ENCODE data around the gene COL15A1.
A peak's percentile ranks its signal among the peaks of the same experiment; 100 is the strongest.

Gene COL15A1

DNA sequence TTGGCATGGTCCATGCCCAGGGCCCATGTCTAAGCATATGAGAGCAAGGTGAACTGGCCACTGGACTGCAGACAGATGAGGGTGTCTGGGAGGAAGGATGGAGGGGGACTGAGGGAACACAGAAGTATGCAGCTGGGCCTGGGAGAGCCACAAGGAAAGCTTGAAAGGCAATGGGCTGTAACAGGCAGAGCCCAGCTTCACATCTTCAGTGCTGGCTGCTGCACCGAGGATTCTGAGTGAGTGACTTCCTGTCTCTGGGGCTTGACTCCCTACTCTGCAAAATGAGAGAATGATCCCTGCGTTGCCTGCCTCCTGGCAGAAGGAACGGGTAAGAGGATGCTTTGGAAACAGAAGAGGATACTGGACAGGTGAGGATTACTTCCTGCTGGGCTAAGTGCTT lies 29.0 kb downstream of the COL15A1 start:
- DNase-seq (ENCODE audit: low read depth in 2 of 2), result no peak

DNA sequence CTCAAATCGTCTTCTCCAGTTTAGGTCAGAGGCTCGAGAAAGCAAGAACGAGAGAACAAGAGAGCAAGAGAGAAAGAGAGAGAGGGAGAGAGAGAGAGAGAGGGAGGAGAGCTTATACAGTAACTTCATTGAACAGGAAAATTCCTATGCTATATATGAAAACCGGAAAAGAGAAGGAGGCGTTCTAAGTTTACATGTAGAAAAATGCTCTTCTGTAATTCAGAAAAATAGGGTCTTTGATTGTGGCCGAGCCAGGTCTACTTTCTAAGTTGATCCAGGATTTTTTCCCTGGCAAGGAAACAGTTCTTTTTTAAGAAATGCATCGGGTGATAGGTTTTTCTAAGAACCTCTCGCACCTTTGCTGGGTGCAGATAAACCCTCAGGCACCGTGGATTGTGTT lies 29.5 kb downstream of the COL15A1 start:
- no peak for DNase-seq (ENCODE audit: low read depth in 2 of 2)

DNA sequence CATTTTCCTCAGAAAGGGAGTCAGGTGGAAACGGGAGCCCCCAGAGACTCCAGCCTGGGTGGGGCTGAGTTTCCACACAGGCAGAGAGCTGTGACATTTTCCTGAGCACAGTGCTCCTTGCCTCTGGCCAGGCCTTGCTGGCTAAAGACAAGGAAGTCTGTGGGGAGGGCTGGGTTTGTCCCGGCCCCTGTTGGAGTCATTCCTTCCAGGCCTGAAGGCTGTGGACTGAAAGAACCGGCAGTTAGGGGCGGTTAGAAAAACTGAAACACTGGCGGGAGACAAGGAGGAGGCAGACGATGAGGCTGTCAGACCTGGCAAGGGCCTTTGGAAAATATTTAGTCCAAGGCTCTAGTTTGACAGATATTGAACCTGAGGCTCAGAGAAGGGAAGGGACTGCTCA lies 29.9 kb downstream of the COL15A1 start:
- no peak for DNase-seq (ENCODE audit: low read depth in 2 of 2)

DNA sequence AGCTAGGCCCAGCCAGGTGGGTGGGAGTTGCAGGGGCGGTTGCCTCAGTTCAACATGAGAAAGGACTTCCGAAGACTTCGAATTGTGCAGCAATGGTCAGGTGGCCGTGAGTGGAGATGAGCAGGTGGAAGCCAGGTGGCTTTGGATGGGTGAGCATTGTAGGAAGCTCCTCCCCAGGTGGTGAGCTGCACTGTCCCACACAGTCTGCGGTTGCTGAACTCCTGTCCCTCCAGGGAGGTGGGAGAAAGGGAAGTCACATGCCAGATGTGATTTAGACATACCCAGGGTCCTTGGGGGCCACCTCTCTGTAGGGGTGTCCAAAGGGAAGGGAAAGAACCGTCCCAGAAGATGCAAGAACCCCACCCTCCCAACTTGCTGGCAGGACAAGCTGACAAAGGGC lies 30.4 kb downstream of the COL15A1 start:
- no peak for DNase-seq (ENCODE audit: low read depth in 2 of 2)

DNA sequence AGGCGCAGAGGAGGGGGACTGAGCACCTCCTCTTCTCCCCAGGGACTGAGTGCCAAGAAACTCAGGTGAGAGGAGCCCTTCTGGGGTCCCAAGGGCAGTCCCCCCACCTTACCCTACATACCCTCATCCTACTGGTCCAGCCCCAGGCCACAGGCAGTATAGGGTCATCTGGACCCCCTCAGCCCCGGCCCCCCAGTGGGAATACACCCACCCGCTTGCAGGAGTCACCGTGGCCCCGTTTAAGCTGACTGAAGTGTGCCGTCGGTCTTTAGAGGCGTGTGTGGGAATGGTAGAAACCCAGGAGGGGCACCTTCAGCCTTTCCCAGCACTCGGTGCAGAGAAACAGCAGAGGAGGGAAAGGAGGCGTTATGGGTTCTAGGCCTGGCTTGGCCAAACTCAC lies 30.8 kb downstream of the COL15A1 start:
- DNase-seq (ENCODE audit: low read depth in 2 of 2), result no peak

DNA sequence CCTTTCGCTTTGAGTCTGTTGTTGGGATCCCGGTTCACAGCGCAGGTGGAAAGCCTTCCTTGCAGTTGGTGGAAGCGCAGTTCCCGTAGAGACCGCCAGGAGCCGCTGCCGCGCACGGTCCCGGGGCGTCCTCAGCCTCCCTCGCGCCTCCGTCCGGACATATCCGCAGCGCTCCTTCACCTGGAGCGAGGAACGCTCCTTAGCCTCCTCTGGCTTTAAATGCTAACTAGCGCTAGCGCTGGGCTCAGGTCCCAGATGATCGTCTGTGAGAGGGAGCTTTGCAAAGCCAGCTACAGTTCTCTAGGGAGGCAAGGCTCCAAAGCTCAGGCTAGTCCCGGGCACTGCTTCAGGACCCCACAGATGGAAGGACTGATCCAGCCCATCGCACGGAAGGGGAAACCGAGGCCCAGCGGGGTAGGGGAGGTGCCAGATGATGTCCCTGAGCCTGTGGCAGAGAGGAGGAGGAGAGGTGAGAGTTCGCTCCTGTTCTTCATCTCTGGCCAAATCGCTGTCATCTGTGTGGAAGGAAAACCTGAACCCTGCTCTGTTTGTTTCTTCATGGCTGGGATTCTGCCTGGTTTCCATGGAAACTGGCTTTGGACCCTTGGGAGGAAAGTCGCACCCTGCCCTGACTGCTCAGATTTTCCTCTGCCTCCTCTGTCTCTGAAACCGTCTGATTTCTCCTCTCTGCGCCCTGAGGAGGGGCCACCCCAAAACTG lies 31.4 kb downstream of the COL15A1 start:
- DNase-seq (ENCODE audit: low read depth in 2 of 2), result peak; percentile 46 to 48

DNA sequence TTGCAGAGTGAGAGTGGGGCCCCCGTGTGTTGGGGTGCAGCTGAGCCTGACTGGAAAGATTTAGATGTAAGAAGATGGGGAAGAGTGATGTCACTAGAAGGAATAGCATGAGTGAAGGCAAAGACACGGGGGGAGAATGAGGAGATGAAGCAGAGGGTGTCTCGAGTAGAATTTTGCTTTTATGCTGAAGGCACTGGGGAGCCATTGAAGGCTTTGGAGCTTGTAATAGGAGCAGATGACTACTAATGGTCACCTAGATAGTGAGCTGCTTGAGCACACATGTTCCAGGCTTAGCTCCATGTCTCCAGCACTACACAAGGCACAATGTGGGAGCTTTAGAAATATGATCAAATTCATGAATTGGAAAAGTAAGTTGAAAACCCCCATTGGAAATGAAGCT lies 32.1 kb downstream of the COL15A1 start:
- DNase-seq (ENCODE audit: low read depth in 2 of 2), result no peak

DNA sequence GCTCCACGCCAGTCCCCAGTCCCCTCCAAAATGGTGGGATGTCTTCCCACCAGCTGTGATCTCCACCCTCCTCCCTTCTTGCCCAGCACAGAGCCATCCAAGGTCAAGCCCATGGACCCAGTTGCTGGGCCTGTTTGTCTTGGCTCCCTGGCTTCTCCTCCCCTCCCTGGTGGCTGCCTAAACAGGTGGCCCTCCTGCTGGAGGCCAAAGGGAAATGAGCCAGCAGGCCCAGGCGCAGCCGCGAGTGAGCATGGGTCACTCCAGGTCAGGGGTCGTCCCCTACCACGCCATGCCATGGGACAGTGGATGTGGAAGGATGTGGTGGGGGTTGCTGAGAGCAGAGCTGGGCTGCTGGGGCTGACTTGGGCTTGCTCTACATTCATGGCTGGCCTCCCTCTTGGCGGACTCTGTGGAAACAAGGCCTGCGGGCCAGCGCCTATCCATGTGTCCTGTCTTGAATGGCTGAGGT lies 33.6 kb downstream of the COL15A1 start:
- no peak for DNase-seq (ENCODE audit: low read depth in 2 of 2)

DNA sequence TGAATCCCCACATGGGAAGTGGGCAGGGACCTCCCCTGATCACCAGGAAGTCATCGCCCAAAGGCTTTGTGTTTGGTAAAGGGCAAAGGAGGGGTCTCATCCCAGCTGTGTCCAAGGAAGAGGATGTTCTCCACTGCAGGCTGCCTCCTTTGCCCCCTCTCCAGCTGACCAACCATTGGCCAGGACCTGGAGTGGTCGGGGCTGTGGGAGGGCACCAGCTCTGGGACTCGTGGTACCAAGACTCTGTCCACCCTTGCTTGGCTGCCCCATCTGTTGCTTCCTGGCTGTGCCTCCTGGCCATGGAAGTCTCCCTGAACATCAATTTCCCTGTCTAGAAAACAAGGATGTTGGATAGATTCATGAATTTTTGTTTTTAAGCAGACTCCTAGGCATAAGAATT lies 34.1 kb downstream of the COL15A1 start:
- no peak for DNase-seq (ENCODE audit: low read depth in 2 of 2)

DNA sequence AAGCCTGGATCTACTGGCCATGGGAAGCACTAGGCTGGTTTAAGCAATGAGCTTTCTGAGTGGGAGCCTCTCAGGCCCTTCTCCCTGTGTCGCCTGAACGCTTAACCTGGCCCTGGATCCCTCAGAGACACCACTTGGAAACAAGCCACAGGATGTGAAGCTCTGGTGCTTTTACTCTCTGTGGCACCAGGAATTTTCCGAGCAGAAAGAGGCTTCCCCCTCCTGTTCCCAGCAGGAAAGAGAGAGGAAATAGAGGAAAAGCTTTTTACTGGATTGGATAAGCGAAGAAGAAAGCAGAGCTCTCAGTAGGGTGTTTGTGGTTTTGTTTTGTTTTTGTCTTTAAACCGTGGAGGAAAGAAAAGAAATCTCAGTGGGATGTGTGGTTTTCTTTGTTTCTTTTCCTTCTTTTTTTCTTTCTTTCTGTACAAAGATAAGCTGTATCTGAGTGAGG lies 34.5 kb downstream of the COL15A1 start:
- no peak for DNase-seq (ENCODE audit: low read depth in 2 of 2)

DNA sequence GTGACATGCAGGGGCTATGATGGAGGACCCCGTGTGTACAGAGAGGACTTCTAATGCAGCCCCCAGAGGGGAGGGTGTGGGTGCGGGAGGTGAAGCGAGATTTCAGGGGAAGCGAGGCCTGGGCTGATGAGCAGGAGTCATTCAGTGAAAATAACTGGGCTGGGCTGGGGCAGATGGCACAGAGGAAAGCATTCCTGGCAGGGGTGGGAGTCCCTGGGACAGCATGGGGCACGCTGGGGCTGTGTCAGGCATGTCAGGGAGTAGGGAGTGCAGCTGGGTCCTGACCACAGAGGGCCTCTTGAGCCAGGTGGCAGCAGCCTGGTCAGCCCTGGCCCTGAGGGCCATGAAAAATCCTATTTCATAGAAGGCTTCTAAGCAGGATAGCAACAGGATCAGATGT lies 36.6 kb downstream of the COL15A1 start:
- no peak for DNase-seq (ENCODE audit: low read depth in 2 of 2)

DNA sequence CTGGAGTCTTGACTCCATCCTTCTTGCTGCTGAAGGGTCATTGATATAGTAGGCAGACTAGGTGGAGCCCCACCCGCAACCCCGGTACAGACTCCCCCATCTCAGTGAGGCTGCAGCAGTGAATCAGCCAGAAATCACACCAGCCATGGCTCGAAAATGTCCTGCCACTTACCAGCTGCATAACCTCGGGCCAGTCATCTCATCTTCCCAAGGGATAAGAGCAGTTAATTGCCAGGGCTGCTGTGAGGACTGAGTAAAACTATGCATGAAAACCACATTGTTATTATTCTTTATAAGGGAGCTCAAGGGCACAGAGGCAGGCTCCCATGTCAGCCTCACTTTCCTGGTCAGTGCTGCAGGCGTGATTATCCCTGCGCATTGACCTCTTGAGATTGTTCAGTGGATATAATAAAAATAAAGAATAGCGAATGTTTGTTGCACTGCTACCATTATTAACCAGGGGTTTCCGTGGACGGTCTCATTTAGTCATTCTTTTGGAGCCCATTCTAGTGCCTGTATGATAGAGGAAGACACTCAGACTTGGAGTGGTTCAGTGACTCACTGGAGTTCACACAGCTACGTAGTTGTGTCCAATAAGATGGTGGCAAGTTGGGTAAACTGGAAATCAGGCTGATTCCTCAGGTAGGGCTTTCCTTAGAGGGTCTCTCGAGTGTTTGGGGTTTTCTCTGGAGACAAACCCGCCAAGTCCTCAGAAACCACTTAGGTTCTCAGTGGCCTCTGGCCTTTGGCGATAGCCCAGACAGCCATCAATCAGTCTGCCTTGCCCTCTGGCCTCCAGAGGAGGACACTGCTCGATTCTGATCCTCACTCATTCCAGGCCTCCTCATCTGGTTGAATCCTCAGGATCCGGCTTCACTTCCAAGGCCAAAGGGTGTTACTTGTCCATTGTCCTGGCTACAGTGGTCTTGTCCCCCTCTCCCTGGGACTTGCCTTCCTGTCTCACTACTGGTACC lies 39.9 kb downstream of the COL15A1 start:
- no peak for DNase-seq (ENCODE audit: low read depth in 2 of 2)

DNA sequence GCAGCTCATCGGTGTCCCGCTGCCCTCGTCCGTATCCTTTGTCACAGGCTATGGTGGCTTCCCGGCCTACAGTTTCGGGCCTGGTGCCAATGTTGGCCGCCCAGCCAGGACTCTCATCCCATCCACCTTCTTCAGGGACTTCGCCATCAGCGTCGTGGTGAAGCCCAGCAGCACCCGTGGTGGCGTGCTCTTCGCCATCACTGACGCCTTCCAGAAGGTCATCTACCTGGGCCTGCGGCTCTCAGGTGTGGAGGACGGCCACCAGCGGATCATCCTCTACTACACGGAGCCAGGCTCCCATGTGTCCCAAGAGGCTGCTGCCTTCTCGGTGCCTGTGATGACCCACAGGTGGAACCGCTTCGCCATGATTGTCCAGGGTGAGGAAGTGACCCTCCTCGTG lies 41.9 kb downstream of the COL15A1 start:
- no peak for DNase-seq (ENCODE audit: low read depth in 2 of 2)

DNA sequence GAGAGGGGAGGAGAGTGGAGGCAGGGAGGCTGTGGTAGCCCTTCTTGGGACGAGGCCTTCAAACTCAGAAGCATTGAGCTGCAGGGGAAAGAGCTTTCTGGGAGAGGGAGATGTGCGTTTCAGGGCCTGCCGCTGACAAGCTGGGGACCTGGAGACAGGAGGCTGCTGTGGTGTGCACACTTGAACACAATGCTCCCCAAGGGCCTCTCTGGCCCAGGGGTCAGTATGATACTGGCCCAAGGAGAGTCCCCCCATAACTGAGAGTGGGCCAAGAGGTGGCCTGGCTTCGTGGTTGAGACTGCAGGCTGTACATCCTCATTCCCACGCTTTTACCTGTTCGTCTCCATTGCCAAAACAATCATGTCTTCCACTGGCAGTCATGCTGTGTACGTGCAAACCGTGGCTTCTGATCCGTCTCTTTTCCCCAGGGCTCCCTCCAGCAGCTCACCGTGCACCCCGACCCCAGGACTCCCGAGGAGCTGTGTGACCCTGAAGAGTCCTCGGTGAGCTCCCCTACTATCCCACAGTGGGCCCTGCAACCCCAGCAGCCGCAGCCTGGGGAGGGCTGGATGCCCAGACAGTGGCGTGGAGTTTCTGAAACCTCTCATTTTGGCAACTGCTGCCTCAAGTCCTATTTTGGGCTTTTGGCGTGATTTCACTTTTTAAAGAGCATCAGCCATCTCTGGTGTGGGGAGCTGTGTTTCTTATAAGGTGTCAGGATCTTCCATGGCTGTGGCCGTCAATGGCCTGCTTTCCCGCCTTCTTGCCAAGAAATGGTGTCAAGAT lies 43.4 kb downstream of the COL15A1 start:
- DNase-seq (ENCODE audit: low read depth in 2 of 2), result no peak

DNA sequence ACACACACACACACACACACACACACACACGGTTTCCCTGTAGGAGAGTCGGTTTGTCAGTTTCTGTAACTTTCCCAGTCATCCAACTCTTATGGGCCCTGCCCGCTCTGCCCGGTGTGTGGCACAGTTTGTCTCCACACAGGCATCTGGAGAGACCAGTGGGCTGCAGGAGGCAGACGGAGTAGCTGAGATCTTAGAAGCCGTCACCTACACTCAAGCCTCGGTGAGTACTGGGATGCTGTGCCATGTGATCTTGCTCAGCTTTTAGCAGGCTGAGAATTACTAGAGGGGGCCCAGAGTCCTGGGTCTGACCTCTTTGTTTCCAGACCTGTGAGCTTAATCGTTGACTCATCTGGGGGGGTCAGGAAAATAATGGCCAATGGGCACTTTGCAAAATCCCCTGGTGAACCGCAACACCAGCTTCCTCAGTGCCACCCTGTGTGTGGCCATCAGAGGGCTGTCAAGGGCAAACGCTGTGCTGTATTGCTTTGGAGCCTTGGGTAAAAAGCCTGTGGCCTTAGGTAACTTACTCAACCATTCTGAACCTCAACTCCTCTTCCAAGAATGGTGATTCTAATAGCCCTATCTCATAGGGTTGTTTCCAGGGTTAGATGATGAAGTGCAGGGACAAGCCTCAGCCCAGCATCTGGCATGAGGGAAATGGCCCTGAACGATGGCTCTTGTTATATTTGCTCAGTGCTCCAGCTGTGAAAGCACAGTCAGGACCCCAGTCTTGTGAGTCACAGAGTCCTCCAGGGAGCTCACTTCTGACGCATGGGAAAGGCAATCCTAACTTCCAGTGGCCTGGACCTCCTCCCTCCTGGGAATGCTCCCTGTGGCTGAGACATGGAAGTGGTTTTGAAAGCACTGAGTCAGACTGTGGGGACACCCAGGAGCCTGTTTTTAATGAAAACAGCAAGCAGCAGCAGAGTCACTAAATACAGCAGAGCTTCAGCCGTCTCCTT lies 45.6 kb downstream of the COL15A1 start:
- no peak for DNase-seq (ENCODE audit: low read depth in 2 of 2)

DNA sequence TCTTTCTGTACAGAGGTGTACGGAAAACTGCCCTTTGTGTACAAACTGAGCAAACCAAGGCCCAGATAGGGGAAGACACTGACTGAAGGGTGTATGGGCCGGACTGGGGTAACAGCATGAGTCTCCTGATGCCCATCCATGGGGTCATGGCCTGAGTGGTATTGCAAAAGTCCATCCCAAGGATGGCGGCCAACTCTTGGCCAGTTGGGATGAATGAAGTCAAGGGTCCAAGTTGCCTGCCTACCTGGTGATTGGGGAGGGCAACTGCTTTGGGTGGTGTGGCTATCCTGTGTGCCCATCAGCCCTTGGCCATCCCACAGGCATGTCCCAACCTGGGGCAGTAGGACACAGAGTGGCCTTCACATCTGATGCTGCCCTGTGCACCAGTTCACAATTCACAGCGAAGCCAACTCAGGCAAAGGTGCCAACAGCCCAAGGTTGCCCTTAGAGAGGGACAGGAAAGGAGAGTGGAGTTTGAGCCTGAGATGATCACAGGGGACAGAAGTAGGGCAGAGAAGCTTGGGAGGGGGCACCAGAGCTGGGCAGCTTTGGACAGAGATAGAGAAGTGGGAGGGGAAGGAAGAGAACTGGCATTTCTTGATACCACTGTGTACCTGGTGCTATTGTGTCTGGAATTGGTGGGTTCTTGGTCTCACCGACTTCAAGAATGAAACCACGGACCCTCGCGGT lies 46.6 kb downstream of the COL15A1 start:
- no peak for DNase-seq (ENCODE audit: low read depth in 2 of 2)

DNA sequence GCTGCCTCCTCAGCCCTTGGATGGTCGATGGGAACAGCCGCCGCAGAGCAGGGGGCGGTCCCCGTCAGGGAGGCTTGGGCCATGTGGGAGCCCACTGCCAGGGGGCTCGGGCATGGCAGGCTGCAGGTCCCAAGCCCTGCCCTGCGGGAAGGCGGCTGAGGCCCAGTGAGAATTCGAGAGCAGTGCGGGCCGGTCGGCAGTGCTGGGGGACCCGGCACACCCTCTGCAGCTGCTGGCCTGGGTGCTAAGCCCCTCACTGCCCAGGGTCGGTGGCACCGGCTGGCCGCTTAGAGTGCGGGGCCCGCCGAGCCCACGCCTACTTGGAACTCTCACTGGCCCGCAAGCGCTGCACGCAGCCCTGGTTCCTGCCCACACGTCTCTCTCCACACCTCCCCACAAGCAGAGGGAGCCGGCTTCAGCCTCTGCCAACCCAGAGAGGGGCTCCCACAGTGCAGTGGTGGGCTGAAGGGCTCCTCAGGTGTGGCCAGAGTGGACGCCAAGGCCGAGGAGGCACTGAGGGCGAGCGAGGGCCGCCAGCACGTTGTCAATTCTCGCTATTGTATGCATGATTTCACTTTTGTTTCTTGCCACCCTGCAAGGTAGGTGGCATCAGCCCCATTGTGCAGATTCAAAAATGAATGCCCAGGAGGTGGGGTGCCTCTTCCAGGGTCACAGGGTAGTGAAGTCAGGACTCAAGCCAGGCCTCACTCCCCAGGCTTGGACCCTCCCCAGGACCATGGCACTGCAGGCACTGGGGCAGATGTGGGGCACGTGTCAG lies 48.6 kb downstream of the COL15A1 start:
- DNase-seq (ENCODE audit: low read depth in 2 of 2), result no peak

DNA sequence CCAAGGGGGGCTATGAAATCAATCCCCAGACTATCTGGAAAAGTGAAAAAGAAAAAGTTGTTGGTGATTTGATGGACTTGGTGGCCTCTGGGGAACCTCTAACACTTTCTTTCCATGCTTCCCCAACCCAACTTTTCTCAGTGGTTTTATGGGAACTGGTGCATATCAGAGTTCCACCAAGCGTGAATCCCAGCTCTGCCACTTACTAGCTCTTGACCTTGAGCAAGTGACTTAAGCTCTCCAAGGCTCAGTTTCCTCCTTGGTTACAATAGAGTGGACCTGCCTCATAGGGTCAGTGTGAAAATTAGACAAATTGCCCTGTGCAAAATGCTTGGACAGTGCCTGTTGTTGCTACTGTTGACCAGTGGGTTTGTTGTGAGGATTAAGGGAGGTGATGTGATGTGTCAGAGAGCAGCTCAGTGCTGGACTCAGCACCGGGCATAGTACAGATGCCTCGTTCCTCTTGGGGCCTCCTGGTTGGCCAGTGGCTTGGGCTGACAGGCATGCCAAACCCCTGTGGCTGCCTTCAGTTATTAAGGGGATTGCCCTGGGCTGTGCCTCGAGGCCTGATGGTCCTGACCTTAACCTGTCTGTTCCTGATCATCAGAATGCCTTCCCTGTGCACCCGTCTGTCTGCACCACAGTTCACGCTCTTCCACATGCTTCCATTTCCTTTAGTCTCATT lies 49.3 kb downstream of the COL15A1 start:
- no peak for DNase-seq (ENCODE audit: low read depth in 2 of 2)

DNA sequence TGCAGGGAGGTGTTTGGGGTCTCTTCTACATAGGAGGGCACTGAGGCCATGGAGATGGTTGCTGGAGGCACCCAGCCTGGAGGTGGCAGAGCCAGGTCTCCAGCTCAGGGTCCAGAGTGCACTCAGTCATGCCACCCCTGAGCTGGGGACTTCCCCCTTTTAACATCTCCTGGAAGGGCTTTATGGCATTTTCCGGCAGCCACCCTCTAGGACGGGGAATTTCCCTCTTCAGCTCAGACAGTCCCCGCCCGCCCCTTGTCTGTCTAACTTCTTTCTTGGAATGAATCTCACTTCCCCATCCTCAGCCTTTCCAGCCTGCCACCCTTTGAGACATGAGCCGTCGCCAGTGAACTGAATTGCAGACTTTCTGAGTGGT lies 49.9 kb downstream of the COL15A1 start:
- DNase-seq (ENCODE audit: low read depth in 2 of 2), result no peak
